ENCODE measurements around the gene TNN. TPM values are rescaled to one million over a fixed set of nuclear protein-coding genes. Genes with fewer than 3 reads are reported as not detected.
A peak's percentile ranks its signal among the peaks of the same experiment; 100 is the strongest.

Gene TNN
- total RNA-seq, 1 experiment from 2014 or later: not detected

- DNase-seq (ENCODE audit: low spot score): no peak
- no TSS peak for BruUV-seq (replicated peaks)
- TF ChIP-seq CTCF (conservative IDR thresholded peaks at IDR 0.05; ENCODE audit: low read depth, low read length) (no peak), EZH2 (IDR thresholded peaks at IDR 0.05; ENCODE audit: borderline replicate concordance, low read depth, low read length, poor library complexity, severe bottlenecking) (no peak)
- Histone ChIP-seq H3K4me3 (ENCODE audit: low read depth, low read length, poor library complexity, severe bottlenecking) (no peak overlapping the region), H3K9me3 (ENCODE audit: low read depth, low read length, poor library complexity, severe bottlenecking) (no peaks in the 10 kb centered on the region), H3K27me3 (replicated peaks; ENCODE audit: insufficient read depth, low read depth, low read length, poor library complexity) (no peaks in the 10 kb centered on the region), H3K27ac (ENCODE audit: low read depth, low read length, poor library complexity, severe bottlenecking) (peak overlapping the region; percentile 72), H3K36me3 (ENCODE audit: insufficient read depth, low read length, poor library complexity, severe bottlenecking) (no peaks in the 10 kb centered on the region), H3K4me1 (ENCODE audit: insufficient read depth, low read length, poor library complexity, severe bottlenecking) (peaks cover 20% of the 10 kb centered on the region)
- POLR2A ChIA-PET (ENCODE audit: low non-redundant PET): no interaction called here
- CTCF ChIA-PET: no interaction called here
- intact Hi-C loops (cut with micrococcal nuclease; ENCODE audit: unreplicated experiment): loop anchor here (10.0 kb wide), 1 partner anchor 355 kb away; no protein-coding TSS in a partner anchor
These were observed 62.0 kb downstream of the TNN start for GRCh38 chr1:175129644-175129996.

- peak; percentile 47; the same call in 1 of the 2 replicates for TF ChIP-seq CTCF (conservative IDR thresholded peaks at IDR 0.05; ENCODE audit: low read depth, low read length)
- TF ChIP-seq EZH2 (IDR thresholded peaks at IDR 0.05; ENCODE audit: borderline replicate concordance, low read depth, low read length, poor library complexity, severe bottlenecking): no peak
- Histone ChIP-seq H3K4me3 (ENCODE audit: low read depth, low read length, poor library complexity, severe bottlenecking) (no peak overlapping the region), H3K9me3 (ENCODE audit: low read depth, low read length, poor library complexity, severe bottlenecking) (no peaks in the 10 kb centered on the region), H3K27ac (ENCODE audit: low read depth, low read length, poor library complexity, severe bottlenecking) (peak overlapping the region; percentile 72), H3K4me1 (ENCODE audit: insufficient read depth, low read length, poor library complexity, severe bottlenecking) (peaks cover 20% of the 10 kb centered on the region), H3K36me3 (ENCODE audit: insufficient read depth, low read length, poor library complexity, severe bottlenecking) (no peaks in the 10 kb centered on the region), H3K27me3 (replicated peaks; ENCODE audit: insufficient read depth, low read depth, low read length, poor library complexity) (peaks cover 3% of the 10 kb centered on the region)
- no TSS peak for BruUV-seq (replicated peaks)
- intact Hi-C loops (cut with micrococcal nuclease; ENCODE audit: unreplicated experiment): loop anchor here (10.0 kb wide), 1 partner anchor 355 kb away; no protein-coding TSS in a partner anchor
- POLR2A ChIA-PET (ENCODE audit: low non-redundant PET): no interaction called here
- peak; percentile 89 for DNase-seq (ENCODE audit: low spot score)
- CTCF ChIA-PET: no interaction called here
These were observed 62.5 kb downstream of the TNN start for GRCh38 chr1:175129997-175130648.

GRCh38 chr1:175130649-175131045 lies 63.0 kb downstream of the TNN start:
- Histone ChIP-seq H3K4me1 (ENCODE audit: insufficient read depth, low read length, poor library complexity, severe bottlenecking) (peaks cover 20% of the 10 kb centered on the region), H3K4me3 (ENCODE audit: low read depth, low read length, poor library complexity, severe bottlenecking) (no peak overlapping the region), H3K27ac (ENCODE audit: low read depth, low read length, poor library complexity, severe bottlenecking) (peak overlapping the region; percentile 72), H3K27me3 (replicated peaks; ENCODE audit: insufficient read depth, low read depth, low read length, poor library complexity) (peaks cover 8% of the 10 kb centered on the region), H3K9me3 (ENCODE audit: low read depth, low read length, poor library complexity, severe bottlenecking) (no peaks in the 10 kb centered on the region), H3K36me3 (ENCODE audit: insufficient read depth, low read length, poor library complexity, severe bottlenecking) (no peaks in the 10 kb centered on the region)
- intact Hi-C loops (cut with micrococcal nuclease; ENCODE audit: unreplicated experiment): no loop called here
- ChIA-PET CTCF (no interaction called here), POLR2A (ENCODE audit: low non-redundant PET) (no interaction called here)
- DNase-seq (ENCODE audit: low spot score): no peak
- TF ChIP-seq CTCF (conservative IDR thresholded peaks at IDR 0.05; ENCODE audit: low read depth, low read length) (no peak), EZH2 (IDR thresholded peaks at IDR 0.05; ENCODE audit: borderline replicate concordance, low read depth, low read length, poor library complexity, severe bottlenecking) (no peak)
- no TSS peak for BruUV-seq (replicated peaks)

Measured in A673 (cell line).